ENCODE data around the gene MMP17.

Gene MMP17

GRCh38 chr12:131894981-131895639 is 66.9 kb downstream of the MMP17 start:
- no peak for DNase-seq (ENCODE audit: low read depth)

GRCh38 chr12:131895640-131896079 is 67.5 kb downstream of the MMP17 start:
- DNase-seq (ENCODE audit: low read depth), result no peak

- DNase-seq (ENCODE audit: low read depth), result peak; percentile 88
Observed at GRCh38 chr12:131896080-131896810, 68.1 kb downstream of the MMP17 start.

GRCh38 chr12:131896811-131897270 is 68.6 kb downstream of the MMP17 start:
- DNase-seq (ENCODE audit: low read depth), result no peak

- no peak for DNase-seq (ENCODE audit: low read depth)
Observed at GRCh38 chr12:131897276-131897675, 69.1 kb downstream of the MMP17 start.

- DNase-seq (ENCODE audit: low read depth), result no peak
Observed at GRCh38 chr12:131897875-131898274, 69.7 kb downstream of the MMP17 start.

GRCh38 chr12:131900397-131900796 is 72.2 kb downstream of the MMP17 start:
- no peak for DNase-seq (ENCODE audit: low read depth)

Data from amniotic epithelial cell (primary cell).